Thoracic aorta (tissue), 2 donors: ENCODE results near the gene ANO3. TPM values are rescaled to one million over a fixed set of nuclear protein-coding genes. Genes with fewer than 3 reads are reported as not detected.

ENCODE experiments used
- ATAC-seq: fragments of 150-250 bp; one replicate; pipeline ENCODE4 v1.8.0; 2017; ENCODE audit warnings: low read depth; ENCODE audit not compliant: insufficient number of reproducible peaks, low FRiP score
- DNase-seq: peaks from one replicate; pipeline ENCODE4 v3.0.0-alpha.2; 2020; ENCODE audit warnings: low spot score
- H3K27ac ChIP-seq, 2 donors: fragments of 200-600 bp; sonication (generic); 1 replicate in 1 of 2; 2 replicates in 1 of 2; pipeline ENCODE4 v1.5.1; 2016; ENCODE audit warnings: mild to moderate bottlenecking in 2 of 2, moderate library complexity in 2 of 2
- H3K27me3 ChIP-seq: fragments of 200-600 bp; sonication (generic); replicated peaks from 2 replicates; pipeline ENCODE4 v1.6.0; 2016; ENCODE audit warnings: mild to moderate bottlenecking; ENCODE audit not compliant: insufficient read depth
- H3K36me3 ChIP-seq: fragments of 200-600 bp; sonication (generic); one replicate; pipeline ENCODE4 v1.5.1; 2016
- H3K4me1 ChIP-seq, 2 donors: fragments of 200-600 bp; sonication (generic); 1 replicate in 1 of 2; 2 replicates in 1 of 2; pipeline versions ENCODE4 v1.5.1 to v1.6.0; 2016; ENCODE audit warnings: low read depth in 2 of 2, mild to moderate bottlenecking in 1 of 2; ENCODE audit not compliant: control insufficient read depth in 1 of 2
- H3K4me3 ChIP-seq: fragments of 200-600 bp; sonication (generic); 2 replicates; pipeline ENCODE4 v1.5.1; 2016; ENCODE audit warnings: mild to moderate bottlenecking
- H3K9me3 ChIP-seq: fragments of 200-600 bp; sonication (generic); 2 replicates; pipeline ENCODE4 v1.5.1; 2016
- total RNA-seq, 2 donors: library from RNA; depleted of rRNA; stranded (reverse); fragments of >200 nt; gene quantifications; one replicate each; pipeline versions ENCODE4 v1.1.0 to v1.2.3, GENCODE V29; 2016
- TF ChIP-seq, protein P1 (sequence below): fragments of 200-600 bp; sonication (generic); IDR thresholded peaks from one replicate; pipeline ENCODE4 v1.5.1; 2019; ENCODE audit warnings: antibody characterized with exemption

The ANO3 gene
- total RNA-seq, 2 donors from 2014 or later, result 0.71 to 13.4 TPM

DNA sequence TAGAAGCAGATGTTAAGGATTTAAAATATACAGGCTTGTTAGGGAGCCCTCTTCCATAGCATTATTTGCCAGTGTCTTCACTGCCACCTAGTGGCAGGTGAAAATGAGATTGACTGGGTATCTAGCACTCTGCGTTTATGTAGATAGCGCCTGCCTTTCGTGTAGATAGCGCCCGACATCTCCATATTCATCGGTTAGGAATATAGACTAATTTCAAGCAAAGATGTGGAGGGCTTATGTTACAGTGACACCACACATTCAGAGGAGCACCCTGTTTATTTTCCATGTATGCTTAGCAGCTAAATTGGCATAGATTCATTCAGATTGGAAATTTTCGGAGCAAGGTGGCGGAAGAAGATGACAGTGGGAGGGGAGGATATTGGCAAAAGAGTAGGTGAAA lies 318.0 kb downstream of the ANO3 start:
- no peak for DNase-seq
- no peaks in the 10 kb centered on the region for H3K36me3 ChIP-seq
- no peak overlapping the region for H3K27ac ChIP-seq
- no peak overlapping the region for H3K4me3 ChIP-seq
- ATAC-seq, result peak; percentile 65
- no peaks in the 10 kb centered on the region for H3K9me3 ChIP-seq
- no peaks in the 10 kb centered on the region for H3K27me3 ChIP-seq
- no peaks in the 10 kb centered on the region for H3K4me1 ChIP-seq
- TF ChIP-seq, protein P1, sequence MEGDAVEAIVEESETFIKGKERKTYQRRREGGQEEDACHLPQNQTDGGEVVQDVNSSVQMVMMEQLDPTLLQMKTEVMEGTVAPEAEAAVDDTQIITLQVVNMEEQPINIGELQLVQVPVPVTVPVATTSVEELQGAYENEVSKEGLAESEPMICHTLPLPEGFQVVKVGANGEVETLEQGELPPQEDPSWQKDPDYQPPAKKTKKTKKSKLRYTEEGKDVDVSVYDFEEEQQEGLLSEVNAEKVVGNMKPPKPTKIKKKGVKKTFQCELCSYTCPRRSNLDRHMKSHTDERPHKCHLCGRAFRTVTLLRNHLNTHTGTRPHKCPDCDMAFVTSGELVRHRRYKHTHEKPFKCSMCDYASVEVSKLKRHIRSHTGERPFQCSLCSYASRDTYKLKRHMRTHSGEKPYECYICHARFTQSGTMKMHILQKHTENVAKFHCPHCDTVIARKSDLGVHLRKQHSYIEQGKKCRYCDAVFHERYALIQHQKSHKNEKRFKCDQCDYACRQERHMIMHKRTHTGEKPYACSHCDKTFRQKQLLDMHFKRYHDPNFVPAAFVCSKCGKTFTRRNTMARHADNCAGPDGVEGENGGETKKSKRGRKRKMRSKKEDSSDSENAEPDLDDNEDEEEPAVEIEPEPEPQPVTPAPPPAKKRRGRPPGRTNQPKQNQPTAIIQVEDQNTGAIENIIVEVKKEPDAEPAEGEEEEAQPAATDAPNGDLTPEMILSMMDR, result peak; percentile 41

DNA sequence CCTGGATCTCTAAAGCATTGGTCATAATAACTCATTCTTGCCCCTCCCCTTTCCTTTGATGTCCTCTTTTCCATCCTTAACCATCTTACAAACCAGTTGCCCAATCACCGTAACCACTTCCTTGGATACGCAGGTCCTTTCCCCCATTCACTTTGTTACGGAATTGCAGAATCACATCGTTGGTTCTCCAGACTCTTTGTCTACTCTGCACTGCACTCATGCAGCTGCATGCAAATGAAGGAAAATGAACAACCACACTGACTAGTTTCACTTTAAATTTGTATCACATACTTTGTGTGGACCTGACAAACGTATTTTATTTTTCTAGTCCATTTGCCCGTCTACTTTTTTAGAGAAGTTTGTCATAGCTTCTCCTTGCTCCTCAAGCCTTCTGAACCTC lies 320.0 kb downstream of the ANO3 start:
- H3K4me3 ChIP-seq, result no peak overlapping the region
- H3K9me3 ChIP-seq, result no peaks in the 10 kb centered on the region
- H3K27me3 ChIP-seq, result no peaks in the 10 kb centered on the region
- no peaks in the 10 kb centered on the region for H3K36me3 ChIP-seq
- no peak for ATAC-seq
- TF ChIP-seq, protein P1, result no peak
- no peak overlapping the region for H3K27ac ChIP-seq
- no peaks in the 10 kb centered on the region for H3K4me1 ChIP-seq
- DNase-seq, result no peak

DNA sequence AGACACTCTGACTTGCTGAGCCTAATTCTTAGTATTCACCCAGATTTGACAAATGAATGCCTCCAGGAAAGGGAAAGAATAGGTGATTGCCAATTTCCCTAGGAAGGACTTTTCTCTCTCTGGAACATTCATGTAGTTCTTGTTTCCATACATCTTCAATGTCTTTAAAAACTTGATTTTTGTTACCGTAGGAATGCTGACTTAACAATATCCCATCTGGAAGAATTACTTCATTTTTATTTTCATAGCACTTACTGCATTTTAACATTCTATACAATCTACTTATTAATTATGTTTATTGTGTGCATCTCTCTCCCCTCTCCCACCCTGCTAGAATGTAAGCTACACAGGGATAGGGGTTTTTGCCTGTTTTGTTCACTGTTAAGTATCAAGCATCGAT lies 323.4 kb downstream of the ANO3 start:
- DNase-seq, result no peak
- no peaks in the 10 kb centered on the region for H3K27me3 ChIP-seq
- no peak overlapping the region for H3K4me3 ChIP-seq
- no peaks in the 10 kb centered on the region for H3K36me3 ChIP-seq
- H3K27ac ChIP-seq, result no peak overlapping the region
- no peaks in the 10 kb centered on the region for H3K9me3 ChIP-seq
- no peak for ATAC-seq
- TF ChIP-seq, protein P1, result no peak
- H3K4me1 ChIP-seq, result no peaks in the 10 kb centered on the region

DNA sequence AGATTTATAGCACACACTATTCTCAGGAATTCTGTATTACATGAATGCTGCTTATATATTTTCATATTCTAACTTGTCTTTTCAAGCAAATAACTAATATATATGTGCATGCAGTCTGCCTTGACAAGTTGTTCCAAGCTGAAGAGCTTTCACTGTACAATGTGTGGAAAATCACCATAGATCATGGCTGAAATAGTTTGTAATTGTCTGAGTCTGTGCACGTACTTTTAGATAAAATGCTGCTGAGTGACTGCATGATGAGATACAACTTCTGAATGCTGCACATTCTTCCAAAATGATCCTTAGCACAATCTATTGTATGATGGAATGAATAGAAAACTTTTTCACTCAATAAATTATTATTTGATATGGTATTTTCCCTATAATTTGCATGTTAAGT lies 331.0 kb downstream of the ANO3 start:
- TF ChIP-seq, protein P1, result no peak
- Histone ChIP-seq H3K4me3 (no peak overlapping the region), H3K9me3 (no peaks in the 10 kb centered on the region), H3K36me3 (no peaks in the 10 kb centered on the region), H3K27me3 (no peaks in the 10 kb centered on the region), H3K4me1 (no peaks in the 10 kb centered on the region), H3K27ac (no peak overlapping the region)
- DNase-seq (no peak), ATAC-seq (no peak)

DNA sequence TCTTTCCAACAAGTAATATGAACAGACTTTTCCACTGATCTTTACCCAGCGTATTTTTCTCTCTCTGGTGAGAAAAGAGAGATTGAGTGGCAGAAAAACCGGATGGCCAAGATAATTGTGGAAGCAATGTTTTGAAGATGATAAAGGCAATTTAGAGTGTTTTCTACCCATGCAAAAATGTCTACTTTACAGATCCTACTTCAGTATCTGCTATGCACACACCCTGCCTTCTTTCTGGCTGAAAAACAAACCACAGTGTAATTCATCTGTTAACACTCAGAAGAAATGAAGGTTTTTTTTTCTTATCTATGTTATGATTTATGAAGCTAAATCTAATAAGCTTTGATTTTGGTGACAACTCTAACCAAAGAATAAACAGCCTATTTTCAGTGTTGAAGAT lies 333.1 kb downstream of the ANO3 start:
- Histone ChIP-seq H3K27ac (no peak overlapping the region), H3K4me3 (no peak overlapping the region), H3K36me3 (no peaks in the 10 kb centered on the region), H3K4me1 (no peaks in the 10 kb centered on the region), H3K9me3 (no peaks in the 10 kb centered on the region), H3K27me3 (no peaks in the 10 kb centered on the region)
- ATAC-seq (no peak), DNase-seq (no peak)
- TF ChIP-seq, protein P1, result no peak
